Astrocyte (in vitro differentiated cells and primary cell): Measurements from ENCODE around the gene CDH13. TPM values are rescaled to one million over a fixed set of nuclear protein-coding genes. Genes with fewer than 3 reads are reported as not detected.

Experiments used
- DNase-seq: peaks from one replicate; pipeline ENCODE4 v3.0.0-alpha.2; 2010; ENCODE audit warnings: low read depth
- FAIRE-seq: peaks from 2 replicates; lab custom pipeline; 2011; peaks lifted over from hg19 to GRCh38; lab: Jason Lieb, UNC
- H2AFZ ChIP-seq: 2 replicates; pipeline ENCODE4 v1.6.0; 2012; ENCODE audit warnings: low read depth, low read length, inconsistent platforms
- H3K27ac ChIP-seq: 2 replicates; pipeline ENCODE4 v1.5.1; 2011; ENCODE audit warnings: low read depth, low read length, inconsistent platforms
- H3K27me3 ChIP-seq: 2 replicates; pipeline ENCODE4 v1.6.0; 2011; ENCODE audit warnings: low read length, inconsistent platforms; ENCODE audit not compliant: insufficient read depth
- H3K36me3 ChIP-seq: 2 replicates; pipeline ENCODE4 v1.5.1; 2011; ENCODE audit warnings: low read length, inconsistent platforms; ENCODE audit not compliant: insufficient read depth
- H3K4me1 ChIP-seq: 2 replicates; pipeline ENCODE4 v1.5.1; 2011; ENCODE audit warnings: low read length, inconsistent platforms; ENCODE audit not compliant: insufficient read depth
- H3K4me2 ChIP-seq: 2 replicates; pipeline ENCODE4 v1.6.0; 2012; ENCODE audit warnings: low read length, inconsistent platforms
- H3K4me3 ChIP-seq: 2 replicates; pipeline ENCODE4 v1.5.1; 2011; ENCODE audit warnings: low read depth, mild to moderate bottlenecking, low read length, inconsistent platforms; ENCODE audit not compliant: insufficient read depth
- H3K79me2 ChIP-seq: 2 replicates; pipeline ENCODE4 v1.6.0; 2012; ENCODE audit warnings: mild to moderate bottlenecking, low read length, inconsistent platforms; ENCODE audit not compliant: insufficient read depth
- H3K9ac ChIP-seq: 2 replicates; pipeline ENCODE4 v1.6.0; 2012; ENCODE audit warnings: mild to moderate bottlenecking, low read length, inconsistent platforms
- H3K9me3 ChIP-seq: 2 replicates; pipeline ENCODE4 v1.5.1; 2012; ENCODE audit warnings: low read depth, mild to moderate bottlenecking, low read length, inconsistent platforms; ENCODE audit not compliant: insufficient read depth
- H4K20me1 ChIP-seq: 2 replicates; pipeline ENCODE4 v1.6.0; 2012; ENCODE audit warnings: low read length, inconsistent platforms; ENCODE audit not compliant: insufficient read depth
- H3K27ac Mint-ChIP-seq: one replicate; pipeline ENCODE4 v1.8.0; 2021; ENCODE audit warnings: mild to moderate bottlenecking, mixed read lengths; ENCODE audit not compliant: unreplicated experiment
- H3K27me3 Mint-ChIP-seq: one replicate; pipeline ENCODE4 v1.8.0; 2021; ENCODE audit warnings: low read depth, mixed read lengths; ENCODE audit not compliant: unreplicated experiment
- H3K36me3 Mint-ChIP-seq: one replicate; pipeline ENCODE4 v1.8.0; 2021; ENCODE audit warnings: low read depth, mixed read lengths; ENCODE audit not compliant: unreplicated experiment
- H3K4me1 Mint-ChIP-seq: one replicate; pipeline ENCODE4 v1.8.0; 2021; ENCODE audit warnings: low read depth, mixed read lengths; ENCODE audit not compliant: unreplicated experiment
- H3K4me3 Mint-ChIP-seq: one replicate; pipeline ENCODE4 v1.8.0; 2021; ENCODE audit warnings: mild to moderate bottlenecking, moderate library complexity, mixed read lengths; ENCODE audit not compliant: unreplicated experiment
- H3K9me3 Mint-ChIP-seq: one replicate; pipeline ENCODE4 v1.8.0; 2021; ENCODE audit warnings: mild to moderate bottlenecking, mixed read lengths; ENCODE audit not compliant: unreplicated experiment
- CTCF ChIP-seq: IDR thresholded peaks from 2 replicates; pipeline ENCODE4 v1.5.1; 2011; ENCODE audit warnings: low read depth, mild to moderate bottlenecking, inconsistent platforms, low read length, moderate library complexity; ENCODE audit not compliant: insufficient read depth
- EZH2 ChIP-seq: IDR thresholded peaks from 2 replicates; pipeline ENCODE4 v1.6.1; 2012; ENCODE audit warnings: mild to moderate bottlenecking, low read length, inconsistent platforms; ENCODE audit not compliant: insufficient read depth
- total RNA-seq: library from RNA; stranded (reverse); gene quantifications from 2 replicates; pipeline ENCODE4 v1.2.1, GENCODE V29; 2021

CDH13 gene
- total RNA-seq, 1 donor from 2014 or later: 41.7 TPM

GRCh38 chr16:83732536-83732935, 1105.8 kb downstream of the CDH13 start:
- peaks cover 5% of the 10 kb centered on the region for H3K27me3 Mint-ChIP-seq
- no peak overlapping the region for H3K9ac ChIP-seq
- H3K4me2 ChIP-seq: no peak overlapping the region
- H3K36me3 Mint-ChIP-seq: no peaks in the 10 kb centered on the region
- H3K27ac Mint-ChIP-seq: no peak overlapping the region
- DNase-seq (no peak), FAIRE-seq (no peak)
- peaks cover 1% of the 10 kb centered on the region for H3K4me1 Mint-ChIP-seq
- no peak overlapping the region for H3K27ac ChIP-seq
- H3K79me2 ChIP-seq: no peaks in the 10 kb centered on the region
- H3K4me1 ChIP-seq: no peaks in the 10 kb centered on the region
- no peaks in the 10 kb centered on the region for H4K20me1 ChIP-seq
- peaks cover 10% of the 10 kb centered on the region for H3K9me3 ChIP-seq
- peaks cover 21% of the 10 kb centered on the region for H3K9me3 Mint-ChIP-seq
- no peak overlapping the region for H3K4me3 ChIP-seq
- H3K36me3 ChIP-seq: no peaks in the 10 kb centered on the region
- no peak overlapping the region for H2AFZ ChIP-seq
- no peaks in the 10 kb centered on the region for H3K27me3 ChIP-seq
- H3K4me3 Mint-ChIP-seq: no peak overlapping the region
- no peak for TF ChIP-seq EZH2
- TF ChIP-seq CTCF: no peak

DNA sequence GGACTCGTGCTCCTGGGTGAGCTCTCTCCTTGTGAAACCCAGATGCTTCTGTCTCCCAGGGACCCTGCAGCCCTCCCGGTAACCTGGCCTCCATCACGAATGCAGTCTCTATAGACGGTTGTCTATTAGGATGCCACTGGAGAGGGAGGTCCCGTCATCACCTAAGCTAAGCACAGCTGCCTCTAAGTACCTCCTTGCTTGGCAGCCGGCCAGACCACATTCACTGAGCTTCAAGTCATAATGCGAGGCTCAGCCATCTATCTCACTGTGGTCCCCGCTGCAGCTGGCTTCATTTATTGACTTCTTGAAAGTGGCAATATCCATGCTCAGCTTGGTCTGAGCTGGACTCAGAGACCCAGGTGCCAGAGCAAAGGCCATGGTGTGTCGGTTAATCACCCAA, 1106.5 kb downstream of the CDH13 start:
- Histone ChIP-seq H3K4me2 (no peak overlapping the region), H3K79me2 (no peaks in the 10 kb centered on the region), H3K9ac (no peak overlapping the region), H3K27ac (no peak overlapping the region), H3K4me3 (no peak overlapping the region), H4K20me1 (no peaks in the 10 kb centered on the region), H2AFZ (no peak overlapping the region), H3K9me3 (peaks cover 10% of the 10 kb centered on the region), H3K4me1 (no peaks in the 10 kb centered on the region), H3K27me3 (no peaks in the 10 kb centered on the region), H3K36me3 (no peaks in the 10 kb centered on the region)
- no peaks in the 10 kb centered on the region for H3K36me3 Mint-ChIP-seq
- H3K4me1 Mint-ChIP-seq: peaks cover 2% of the 10 kb centered on the region
- TF ChIP-seq EZH2: no peak
- no peak for TF ChIP-seq CTCF
- peaks cover 5% of the 10 kb centered on the region for H3K27me3 Mint-ChIP-seq
- DNase-seq (peak; percentile 85), FAIRE-seq (no peak)
- H3K9me3 Mint-ChIP-seq: peaks cover 21% of the 10 kb centered on the region
- no peak overlapping the region for H3K27ac Mint-ChIP-seq
- H3K4me3 Mint-ChIP-seq: no peak overlapping the region

- no peak overlapping the region for H3K4me3 Mint-ChIP-seq
- Histone ChIP-seq H3K36me3 (no peaks in the 10 kb centered on the region), H3K4me3 (no peak overlapping the region), H3K27ac (no peak overlapping the region), H3K9ac (no peak overlapping the region), H3K9me3 (peaks cover 4% of the 10 kb centered on the region), H3K79me2 (no peaks in the 10 kb centered on the region), H3K27me3 (no peaks in the 10 kb centered on the region), H4K20me1 (no peaks in the 10 kb centered on the region), H3K4me1 (peaks cover 5% of the 10 kb centered on the region), H3K4me2 (no peak overlapping the region), H2AFZ (no peak overlapping the region)
- TF ChIP-seq EZH2: no peak
- no peak for TF ChIP-seq CTCF
- DNase-seq (no peak), FAIRE-seq (no peak)
- peaks cover 5% of the 10 kb centered on the region for H3K27me3 Mint-ChIP-seq
- H3K36me3 Mint-ChIP-seq: no peaks in the 10 kb centered on the region
- peaks cover 21% of the 10 kb centered on the region for H3K9me3 Mint-ChIP-seq
- peaks cover 7% of the 10 kb centered on the region for H3K4me1 Mint-ChIP-seq
- H3K27ac Mint-ChIP-seq: no peak overlapping the region
Observed at GRCh38 chr16:83734136-83734535, 1107.4 kb downstream of the CDH13 start.
